Stimulated activated CD8-positive, alpha-beta memory T cell treated with anti-CD3 and anti-CD28 coated beads, Interleukin-2, amount 100 ng/mL, for 48 hours (primary cell): ENCODE data around the gene CMTM4.
"Not testable (repeated sequence)": the region's sequence is repeated elsewhere in the genome, so short reads cannot be mapped to it uniquely, and the experiment has no call there.

Experiments
- DNase-seq, 2 donors: peaks; one replicate each; pipeline ENCODE4 v3.0.0-alpha.2; 2020; ENCODE audit warnings: low read depth in 2 of 2

Gene CMTM4

DNA sequence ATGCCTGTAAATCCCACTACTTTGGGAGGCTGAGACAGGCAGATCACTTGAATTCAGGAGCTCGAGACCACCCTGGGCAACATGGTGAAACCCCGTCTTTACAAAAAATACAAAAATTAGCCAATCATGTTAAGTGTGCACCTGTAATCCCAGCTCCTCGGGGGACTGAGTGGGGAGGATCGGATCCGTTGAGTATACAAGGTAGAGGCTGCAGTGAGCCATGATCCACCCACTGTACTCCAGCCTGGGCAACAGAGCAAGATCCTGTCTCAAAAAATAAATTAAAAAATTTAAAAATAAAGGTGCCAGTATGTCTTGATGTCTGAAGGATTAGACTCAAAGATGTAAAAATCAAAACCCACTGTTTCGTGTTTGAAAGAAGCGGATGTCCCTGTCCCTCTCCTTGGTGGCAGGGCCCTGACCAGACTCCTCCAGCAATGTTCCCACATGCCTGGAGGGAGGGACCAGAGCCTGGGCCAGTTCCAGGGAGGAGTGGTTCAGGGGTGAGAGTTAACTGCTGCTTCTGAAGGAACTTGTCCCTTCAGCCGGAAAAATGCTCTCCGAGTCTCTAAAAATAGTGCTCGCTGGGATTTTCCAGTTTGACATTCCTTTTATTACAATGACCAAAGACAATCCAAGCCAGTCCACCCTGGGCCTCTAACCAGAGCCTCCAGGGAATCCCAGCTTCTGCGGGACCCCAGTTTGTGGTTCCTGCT, 9.4 kb upstream of the CMTM4 start:
- DNase-seq, result no peak

DNA sequence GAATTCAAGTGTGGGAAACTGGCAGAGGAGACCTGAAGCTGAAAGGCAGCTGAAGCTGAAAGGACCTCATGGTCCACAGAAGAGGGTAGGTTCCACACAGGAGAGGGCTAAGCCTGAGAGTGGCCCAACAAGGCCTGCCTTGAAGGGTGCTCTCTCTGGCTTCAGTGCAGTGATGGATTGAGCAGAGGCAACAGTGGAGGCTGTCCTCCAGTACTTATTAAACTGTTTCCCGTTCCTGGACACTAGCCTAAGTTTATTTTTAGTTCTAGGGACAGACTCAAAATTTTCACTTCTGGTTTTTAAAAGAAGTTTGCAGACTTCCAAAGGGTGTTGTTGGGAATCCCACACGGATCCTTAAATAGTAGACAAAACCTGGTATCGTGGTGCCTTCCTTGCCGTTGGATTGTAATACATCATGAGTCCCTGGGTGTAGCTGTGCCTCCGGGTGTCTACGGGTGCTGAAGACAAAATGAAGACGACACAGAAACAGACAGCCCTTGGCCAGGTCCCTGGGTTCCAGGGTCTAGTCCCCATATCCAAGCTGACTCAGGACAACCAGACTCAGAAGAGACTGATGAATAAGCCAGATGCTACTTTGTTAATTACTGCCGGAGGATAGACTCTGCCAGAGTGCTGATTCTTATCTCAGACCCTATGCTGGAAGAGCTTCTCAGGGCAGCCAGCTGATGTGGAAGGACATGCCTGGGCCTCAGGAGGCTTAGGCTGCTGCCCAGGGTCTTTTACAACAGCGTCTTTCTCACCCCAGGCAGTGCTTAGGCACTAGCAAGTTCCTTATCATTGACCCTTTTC, 7.1 kb upstream of the CMTM4 start:
- no peak for DNase-seq

DNA sequence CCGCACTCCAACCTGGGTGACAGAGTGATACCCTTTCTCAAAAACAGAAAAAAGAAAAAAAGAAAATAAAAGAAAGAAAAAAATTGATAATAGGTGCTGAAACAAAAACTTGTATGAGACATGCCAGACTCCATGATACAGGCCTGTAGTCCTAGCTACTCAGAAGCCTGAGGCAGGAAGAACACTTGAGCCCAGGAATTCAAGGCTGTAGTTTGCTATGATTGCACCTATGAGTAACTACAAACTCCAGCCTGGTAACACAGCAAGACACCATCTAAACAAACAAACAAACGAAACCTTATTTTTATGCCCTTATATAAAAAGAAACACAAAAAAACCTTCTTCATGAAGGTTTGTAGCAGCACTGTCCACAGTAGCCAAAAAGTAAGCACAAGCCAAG, 5.0 kb upstream of the CMTM4 start:
- DNase-seq, result no peak

GRCh38 chr16:66701026-66701425, 4.5 kb upstream of the CMTM4 start:
- no peak for DNase-seq

GRCh38 chr16:66699898-66700297, 3.4 kb upstream of the CMTM4 start:
- no peak for DNase-seq

DNA sequence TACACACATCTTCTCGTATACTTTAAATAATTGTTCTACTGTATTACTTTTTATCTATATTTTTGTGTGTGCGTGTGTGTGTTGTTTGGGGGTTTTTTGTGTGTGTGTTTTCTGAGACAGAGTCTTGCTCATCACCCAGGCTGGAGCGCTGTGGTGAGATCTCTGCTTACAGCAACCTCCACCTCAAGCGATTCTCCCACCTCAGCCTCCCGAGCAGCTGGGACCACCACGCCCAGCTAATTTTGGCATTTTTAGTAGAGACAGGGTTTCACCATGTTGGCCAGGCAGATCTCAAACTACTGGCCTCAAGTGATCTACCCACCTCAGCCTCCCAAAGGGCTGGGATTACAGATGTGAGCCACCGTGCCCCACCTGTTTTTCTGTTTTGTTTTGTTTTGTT, 1.5 kb upstream of the CMTM4 start:
- no peak for DNase-seq

- no peak for DNase-seq
These were observed 441 bp downstream of the CMTM4 start for GRCh38 chr16:66695935-66696668.

- DNase-seq, result no peak
These were observed 1.0 kb downstream of the CMTM4 start for GRCh38 chr16:66695471-66695934.

DNA sequence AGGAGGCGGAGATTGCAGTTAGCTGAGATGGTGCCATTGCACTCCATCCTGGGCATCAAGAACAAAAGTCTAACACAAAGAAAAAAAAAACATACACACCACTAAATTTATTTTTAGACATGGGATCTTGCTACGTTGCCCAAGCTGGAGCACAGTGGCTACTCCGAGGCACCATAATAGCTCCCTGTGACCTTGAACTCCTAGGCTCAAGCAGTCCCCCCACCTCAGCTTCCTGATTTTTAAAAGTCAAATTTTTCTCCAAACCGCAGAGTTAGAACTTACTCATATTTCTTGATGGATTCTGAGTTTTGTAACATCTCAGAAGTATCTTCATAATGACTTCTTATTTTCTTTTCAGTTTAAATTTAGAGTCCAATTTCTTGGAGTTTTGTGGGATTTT, 3.4 kb downstream of the CMTM4 start:
- no peak for DNase-seq

- no peak for DNase-seq
These were observed 4.2 kb downstream of the CMTM4 start for GRCh38 chr16:66692341-66692740.

DNA sequence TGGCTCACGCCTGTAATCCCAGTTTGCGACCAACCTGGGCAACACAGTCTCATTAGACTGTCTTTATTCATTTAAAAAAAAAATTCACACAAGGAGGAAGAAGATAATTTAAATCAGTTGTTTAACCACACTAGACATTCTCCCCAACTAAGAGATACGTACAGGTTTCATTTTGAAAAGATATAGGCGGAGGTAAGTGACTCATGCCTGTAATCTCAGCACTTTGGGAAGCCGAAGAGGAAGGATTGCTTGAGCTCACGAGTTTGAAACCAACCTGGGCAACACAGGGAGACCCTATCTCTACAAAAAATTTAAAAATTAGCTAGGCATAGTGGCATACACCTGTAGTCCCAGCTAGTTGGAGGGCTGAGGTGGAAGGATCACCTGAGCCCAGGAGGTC, 5.3 kb downstream of the CMTM4 start:
- DNase-seq, result no peak

GRCh38 chr16:66690106-66690847, 6.3 kb downstream of the CMTM4 start:
- no peak for DNase-seq

DNA sequence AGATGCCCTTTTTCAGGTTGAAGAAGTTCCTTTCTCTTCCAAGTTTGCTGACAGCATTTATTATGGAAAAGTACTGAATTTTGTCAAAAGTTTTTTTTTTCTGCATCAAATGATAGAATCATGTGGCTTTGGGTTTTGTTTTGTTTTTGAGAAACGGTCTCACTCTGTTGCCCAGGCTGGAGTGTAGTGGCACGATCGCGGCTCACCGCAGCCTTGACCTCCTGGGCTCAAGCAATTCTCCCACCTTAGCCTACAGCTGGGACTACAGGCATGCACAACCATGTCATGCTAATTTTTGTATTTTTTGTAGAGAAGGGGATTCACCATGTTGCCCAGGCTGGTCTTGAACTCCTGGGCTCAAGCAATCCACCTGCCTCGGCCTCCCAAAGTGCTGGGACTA, 7.3 kb downstream of the CMTM4 start:
- DNase-seq, result no peak

DNA sequence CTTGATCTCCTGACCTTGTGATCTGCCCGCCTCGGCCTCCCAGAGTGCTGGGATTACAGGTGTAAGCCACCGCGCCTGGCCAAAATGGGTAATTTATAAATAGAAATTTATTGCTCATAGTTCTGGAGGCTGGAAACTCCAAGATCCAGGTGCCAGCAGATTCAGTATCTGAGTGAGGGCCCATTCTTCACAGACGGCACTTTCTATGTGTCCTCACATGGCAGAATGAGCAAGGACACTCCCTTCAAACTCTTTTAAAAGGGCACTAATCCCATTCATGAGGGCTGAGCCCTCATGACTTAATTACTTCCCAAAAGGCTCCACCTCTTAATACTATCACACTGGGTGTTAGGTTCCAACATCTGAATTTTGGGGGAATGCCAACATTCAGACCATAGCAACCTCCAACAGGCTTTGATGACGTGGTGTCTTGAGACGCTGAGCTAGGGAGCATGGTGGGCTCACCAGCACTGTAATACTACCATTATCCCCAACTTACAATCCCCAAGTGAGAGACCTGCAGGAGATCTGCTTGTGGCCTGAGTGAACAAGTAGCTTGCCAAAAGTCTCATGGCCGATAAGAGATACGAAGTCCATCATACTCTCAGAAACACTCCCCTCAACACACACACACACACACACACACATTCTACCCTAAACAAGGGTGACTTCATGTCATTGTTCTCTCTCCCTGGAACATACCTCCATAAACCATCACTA, 8.5 kb downstream of the CMTM4 start:
- no peak for DNase-seq

DNA sequence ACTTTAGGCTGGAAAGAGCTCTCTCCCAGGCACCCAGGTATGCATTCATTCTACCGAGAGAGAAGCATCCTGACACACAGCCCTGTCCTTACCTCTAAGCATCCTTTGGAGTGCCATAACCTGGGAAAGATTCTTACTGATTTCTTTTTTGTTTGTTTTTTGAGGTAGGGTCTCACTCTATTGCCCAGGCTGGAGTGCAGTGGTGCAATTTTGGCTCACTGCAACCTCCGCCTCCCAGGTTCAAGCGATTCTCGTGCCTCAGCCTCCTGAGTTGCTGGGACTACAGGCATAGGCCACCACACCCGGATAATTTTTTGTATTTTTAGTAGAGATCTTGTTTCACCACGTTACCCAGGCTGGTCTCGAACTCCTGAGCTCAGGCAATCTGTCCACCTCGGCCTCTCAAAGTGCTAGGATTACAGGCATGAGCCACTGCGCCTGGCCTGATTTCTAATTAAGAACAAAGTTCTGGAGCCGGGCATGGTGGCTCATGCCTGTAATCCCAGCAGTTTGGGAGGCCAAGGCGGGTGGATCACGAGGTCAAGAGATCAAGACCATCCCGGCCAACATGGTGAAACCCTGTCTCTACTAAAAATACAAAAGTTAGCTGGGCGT, 10.9 kb downstream of the CMTM4 start:
- not testable (repeated sequence) for DNase-seq

- no peak for DNase-seq
These were observed 14.3 kb downstream of the CMTM4 start for GRCh38 chr16:66682271-66682670.

GRCh38 chr16:66681676-66682075, 14.9 kb downstream of the CMTM4 start:
- no peak for DNase-seq

GRCh38 chr16:66678337-66678736, 18.2 kb downstream of the CMTM4 start:
- DNase-seq, result no peak

DNA sequence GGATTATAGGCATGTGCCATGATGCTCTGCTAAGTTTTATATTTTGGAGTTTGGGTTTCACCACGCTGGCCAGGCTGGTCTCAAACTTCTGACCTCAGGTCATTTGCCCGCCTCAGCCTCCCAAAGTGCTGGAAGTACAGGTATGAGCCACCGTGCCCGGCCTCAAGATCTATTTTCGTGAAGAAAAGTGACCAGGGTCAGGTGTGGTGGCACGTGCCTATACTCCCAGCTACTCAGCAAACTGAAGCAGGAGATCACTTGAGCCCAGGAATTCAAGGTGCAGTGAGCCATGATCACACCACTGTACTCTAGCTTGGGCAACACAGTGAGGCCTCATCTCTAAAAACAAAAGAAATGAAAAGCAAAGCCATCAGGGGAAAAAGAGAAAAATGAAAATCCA, 18.7 kb downstream of the CMTM4 start:
- no peak for DNase-seq

- DNase-seq, result no peak
These were observed 19.4 kb downstream of the CMTM4 start for GRCh38 chr16:66677179-66677578.

DNA sequence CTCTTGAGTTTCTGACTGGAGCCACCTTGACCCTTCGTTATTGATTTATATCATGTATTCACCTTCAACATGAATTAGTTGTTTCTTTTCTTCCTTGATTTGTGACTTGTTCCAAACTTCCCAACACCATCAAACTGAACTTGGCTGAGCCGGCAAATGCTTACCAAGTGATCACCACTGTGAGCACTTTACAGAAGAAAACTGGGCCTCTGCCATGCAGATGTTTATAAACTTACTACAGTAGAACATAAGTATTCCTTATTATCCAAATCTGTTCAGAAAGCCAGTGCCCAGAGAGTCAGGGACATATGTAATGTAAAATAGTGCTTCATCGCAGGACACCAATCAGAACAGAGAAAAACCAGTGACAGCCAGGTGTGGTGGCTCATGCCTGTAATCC, 19.9 kb downstream of the CMTM4 start:
- no peak for DNase-seq
